Liver (tissue), 3 donors: ENCODE results near the gene FMR1NB.

Experiments
- HNF4G ChIP-seq: IDR thresholded peaks from 2 replicates; pipeline ENCODE4 v1.6.1; 2016; ENCODE audit warnings: antibody characterized with exemption
- RAD21 ChIP-seq, 2 donors: IDR thresholded peaks; 2 replicates each; pipeline ENCODE4 v1.6.1; 2016; ENCODE audit warnings: antibody characterized with exemption in 2 of 2, mild to moderate bottlenecking in 2 of 2
- TAF1 ChIP-seq: conservative IDR thresholded peaks from 2 replicates; pipeline ENCODE4 v1.6.1; 2016; ENCODE audit warnings: antibody characterized with exemption, mild to moderate bottlenecking
- TF ChIP-seq, protein P1 (sequence below): fragments of 150-350 bp; IDR thresholded peaks from 2 replicates; pipeline ENCODE4 v1.5.1; 2017; ENCODE audit warnings: improper control_type of control experiment, low read depth, low read length; ENCODE audit not compliant: missing input control
- TF ChIP-seq, protein P2 (sequence below): IDR thresholded peaks from 2 replicates; pipeline ENCODE4 v1.6.1; 2016; ENCODE audit warnings: antibody characterized with exemption, mild to moderate bottlenecking
- TF ChIP-seq, protein P3 (sequence below): IDR thresholded peaks from 2 replicates; pipeline ENCODE4 v1.6.1; 2016; ENCODE audit warnings: antibody characterized with exemption
- TF ChIP-seq, protein P4 (sequence below): IDR thresholded peaks from 2 replicates; pipeline ENCODE4 v1.6.1; 2016; ENCODE audit warnings: antibody characterized with exemption
- donor health status: healthy.
- donor health status: healthy.

DNA sequence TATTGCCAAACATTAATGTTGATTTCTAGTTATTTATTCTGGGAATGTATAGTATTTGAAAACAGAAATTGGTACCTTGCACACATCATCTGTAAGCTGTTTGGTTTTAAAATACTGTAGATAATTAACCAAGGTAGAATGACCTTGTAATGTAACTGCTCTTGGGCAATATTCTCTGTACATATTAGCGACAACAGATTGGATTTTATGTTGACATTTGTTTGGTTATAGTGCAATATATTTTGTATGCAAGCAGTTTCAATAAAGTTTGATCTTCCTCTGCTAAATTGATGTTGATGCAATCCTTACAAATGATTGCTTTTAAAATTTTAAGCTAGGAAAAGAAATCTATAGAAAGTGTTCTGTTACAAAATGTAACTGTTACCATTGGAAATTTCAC, 30.8 kb upstream of the FMR1NB start:
- TF ChIP-seq, protein P1, sequence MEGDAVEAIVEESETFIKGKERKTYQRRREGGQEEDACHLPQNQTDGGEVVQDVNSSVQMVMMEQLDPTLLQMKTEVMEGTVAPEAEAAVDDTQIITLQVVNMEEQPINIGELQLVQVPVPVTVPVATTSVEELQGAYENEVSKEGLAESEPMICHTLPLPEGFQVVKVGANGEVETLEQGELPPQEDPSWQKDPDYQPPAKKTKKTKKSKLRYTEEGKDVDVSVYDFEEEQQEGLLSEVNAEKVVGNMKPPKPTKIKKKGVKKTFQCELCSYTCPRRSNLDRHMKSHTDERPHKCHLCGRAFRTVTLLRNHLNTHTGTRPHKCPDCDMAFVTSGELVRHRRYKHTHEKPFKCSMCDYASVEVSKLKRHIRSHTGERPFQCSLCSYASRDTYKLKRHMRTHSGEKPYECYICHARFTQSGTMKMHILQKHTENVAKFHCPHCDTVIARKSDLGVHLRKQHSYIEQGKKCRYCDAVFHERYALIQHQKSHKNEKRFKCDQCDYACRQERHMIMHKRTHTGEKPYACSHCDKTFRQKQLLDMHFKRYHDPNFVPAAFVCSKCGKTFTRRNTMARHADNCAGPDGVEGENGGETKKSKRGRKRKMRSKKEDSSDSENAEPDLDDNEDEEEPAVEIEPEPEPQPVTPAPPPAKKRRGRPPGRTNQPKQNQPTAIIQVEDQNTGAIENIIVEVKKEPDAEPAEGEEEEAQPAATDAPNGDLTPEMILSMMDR, result no peak
- TF ChIP-seq, protein P2, sequence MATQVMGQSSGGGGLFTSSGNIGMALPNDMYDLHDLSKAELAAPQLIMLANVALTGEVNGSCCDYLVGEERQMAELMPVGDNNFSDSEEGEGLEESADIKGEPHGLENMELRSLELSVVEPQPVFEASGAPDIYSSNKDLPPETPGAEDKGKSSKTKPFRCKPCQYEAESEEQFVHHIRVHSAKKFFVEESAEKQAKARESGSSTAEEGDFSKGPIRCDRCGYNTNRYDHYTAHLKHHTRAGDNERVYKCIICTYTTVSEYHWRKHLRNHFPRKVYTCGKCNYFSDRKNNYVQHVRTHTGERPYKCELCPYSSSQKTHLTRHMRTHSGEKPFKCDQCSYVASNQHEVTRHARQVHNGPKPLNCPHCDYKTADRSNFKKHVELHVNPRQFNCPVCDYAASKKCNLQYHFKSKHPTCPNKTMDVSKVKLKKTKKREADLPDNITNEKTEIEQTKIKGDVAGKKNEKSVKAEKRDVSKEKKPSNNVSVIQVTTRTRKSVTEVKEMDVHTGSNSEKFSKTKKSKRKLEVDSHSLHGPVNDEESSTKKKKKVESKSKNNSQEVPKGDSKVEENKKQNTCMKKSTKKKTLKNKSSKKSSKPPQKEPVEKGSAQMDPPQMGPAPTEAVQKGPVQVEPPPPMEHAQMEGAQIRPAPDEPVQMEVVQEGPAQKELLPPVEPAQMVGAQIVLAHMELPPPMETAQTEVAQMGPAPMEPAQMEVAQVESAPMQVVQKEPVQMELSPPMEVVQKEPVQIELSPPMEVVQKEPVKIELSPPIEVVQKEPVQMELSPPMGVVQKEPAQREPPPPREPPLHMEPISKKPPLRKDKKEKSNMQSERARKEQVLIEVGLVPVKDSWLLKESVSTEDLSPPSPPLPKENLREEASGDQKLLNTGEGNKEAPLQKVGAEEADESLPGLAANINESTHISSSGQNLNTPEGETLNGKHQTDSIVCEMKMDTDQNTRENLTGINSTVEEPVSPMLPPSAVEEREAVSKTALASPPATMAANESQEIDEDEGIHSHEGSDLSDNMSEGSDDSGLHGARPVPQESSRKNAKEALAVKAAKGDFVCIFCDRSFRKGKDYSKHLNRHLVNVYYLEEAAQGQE, result no peak
- TF ChIP-seq TAF1 (no peak), RAD21 (IDR thresholded peaks at IDR 0.05) (no peak), HNF4G (no peak)
- TF ChIP-seq, protein P3, sequence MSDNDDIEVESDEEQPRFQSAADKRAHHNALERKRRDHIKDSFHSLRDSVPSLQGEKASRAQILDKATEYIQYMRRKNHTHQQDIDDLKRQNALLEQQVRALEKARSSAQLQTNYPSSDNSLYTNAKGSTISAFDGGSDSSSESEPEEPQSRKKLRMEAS, result no peak
- TF ChIP-seq, protein P4, sequence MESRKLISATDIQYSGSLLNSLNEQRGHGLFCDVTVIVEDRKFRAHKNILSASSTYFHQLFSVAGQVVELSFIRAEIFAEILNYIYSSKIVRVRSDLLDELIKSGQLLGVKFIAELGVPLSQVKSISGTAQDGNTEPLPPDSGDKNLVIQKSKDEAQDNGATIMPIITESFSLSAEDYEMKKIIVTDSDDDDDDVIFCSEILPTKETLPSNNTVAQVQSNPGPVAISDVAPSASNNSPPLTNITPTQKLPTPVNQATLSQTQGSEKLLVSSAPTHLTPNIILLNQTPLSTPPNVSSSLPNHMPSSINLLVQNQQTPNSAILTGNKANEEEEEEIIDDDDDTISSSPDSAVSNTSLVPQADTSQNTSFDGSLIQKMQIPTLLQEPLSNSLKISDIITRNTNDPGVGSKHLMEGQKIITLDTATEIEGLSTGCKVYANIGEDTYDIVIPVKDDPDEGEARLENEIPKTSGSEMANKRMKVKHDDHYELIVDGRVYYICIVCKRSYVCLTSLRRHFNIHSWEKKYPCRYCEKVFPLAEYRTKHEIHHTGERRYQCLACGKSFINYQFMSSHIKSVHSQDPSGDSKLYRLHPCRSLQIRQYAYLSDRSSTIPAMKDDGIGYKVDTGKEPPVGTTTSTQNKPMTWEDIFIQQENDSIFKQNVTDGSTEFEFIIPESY, result peak; percentile 45
